Choroid plexus epithelial cell (primary cell): Measurements from ENCODE around the gene TBC1D28.
"Not testable (repeated sequence)": the region's sequence is repeated elsewhere in the genome, so short reads cannot be mapped to it uniquely, and the experiment has no call there.

ENCODE experiments used
- DNase-seq: peaks from one replicate; pipeline ENCODE4 v3.0.0-alpha.2; 2010; ENCODE audit warnings: low read depth
- H3K4me3 ChIP-seq: 2 replicates; pipeline ENCODE4 v1.5.1; 2011; ENCODE audit warnings: low read depth, mild to moderate bottlenecking, control low read depth, low read length, moderate library complexity
- CTCF ChIP-seq: conservative IDR thresholded peaks from 2 replicates; pipeline ENCODE4 v1.5.1; 2011; ENCODE audit warnings: low read depth, mild to moderate bottlenecking, control low read depth, inconsistent platforms, low read length, moderate library complexity

The TBC1D28 gene

GRCh38 chr17:18644291-18644690, at the start of gene TBC1D28:
TSS of gene TBC1D28 (minus strand) at chr17:18644391. CDS start at chr17:18641352, 3,039 bp downstream.
- H3K4me3 ChIP-seq, DNase-seq: not testable (repeated sequence)

GRCh38 chr17:18682668-18683067, 38.5 kb upstream of the TBC1D28 start:
- peak; percentile 2 for DNase-seq
- peak overlapping the region; percentile 64 for H3K4me3 ChIP-seq

- peak within 1 kb of the TSS; percentile 64 for H3K4me3 ChIP-seq
- peak; percentile 98 for DNase-seq
Observed at GRCh38 chr17:18681767-18682571, 37.8 kb upstream of the TBC1D28 start, which contains the start of gene FOXO3B. TSS of gene FOXO3B (minus strand) at chr17:18682314. CDS start at chr17:18681651, 663 bp downstream.

GRCh38 chr17:18677381-18677780, 33.2 kb upstream of the TBC1D28 start:
- not testable (repeated sequence) for DNase-seq, H3K4me3 ChIP-seq

GRCh38 chr17:18676928-18677327, 32.7 kb upstream of the TBC1D28 start:
- DNase-seq, H3K4me3 ChIP-seq: not testable (repeated sequence)

GRCh38 chr17:18672395-18673227, 28.4 kb upstream of the TBC1D28 start:
- H3K4me3 ChIP-seq, DNase-seq: not testable (repeated sequence)

GRCh38 chr17:18668625-18669024, 24.4 kb upstream of the TBC1D28 start:
- DNase-seq, H3K4me3 ChIP-seq: not testable (repeated sequence)

- H3K4me3 ChIP-seq, DNase-seq: not testable (repeated sequence)
Observed at GRCh38 chr17:18667535-18667934, 23.3 kb upstream of the TBC1D28 start.

- not testable (repeated sequence) for H3K4me3 ChIP-seq, DNase-seq
Observed at GRCh38 chr17:18666326-18666725, 22.1 kb upstream of the TBC1D28 start.

GRCh38 chr17:18661924-18662624, 17.9 kb upstream of the TBC1D28 start:
- not testable (repeated sequence) for DNase-seq, H3K4me3 ChIP-seq

- H3K4me3 ChIP-seq, DNase-seq: not testable (repeated sequence)
Observed at GRCh38 chr17:18650094-18650493, 5.9 kb upstream of the TBC1D28 start.

GRCh38 chr17:18643124-18643523, 1.1 kb downstream of the TBC1D28 start:
- not testable (repeated sequence) for DNase-seq, H3K4me3 ChIP-seq

GRCh38 chr17:18638357-18638756, 5.8 kb downstream of the TBC1D28 start:
- not testable (repeated sequence) for DNase-seq, H3K4me3 ChIP-seq

GRCh38 chr17:18636237-18636636, 8.0 kb downstream of the TBC1D28 start:
- not testable (repeated sequence) for H3K4me3 ChIP-seq, DNase-seq
- peak; percentile 24 for TF ChIP-seq CTCF

GRCh38 chr17:18635773-18636172, 8.4 kb downstream of the TBC1D28 start:
- not testable (repeated sequence) for H3K4me3 ChIP-seq, DNase-seq

GRCh38 chr17:18634550-18635263, 9.5 kb downstream of the TBC1D28 start:
- DNase-seq: not testable (repeated sequence)
- peak overlapping the region; percentile 43 for H3K4me3 ChIP-seq
